ENCODE data around the gene RAB3IP.

DNA sequence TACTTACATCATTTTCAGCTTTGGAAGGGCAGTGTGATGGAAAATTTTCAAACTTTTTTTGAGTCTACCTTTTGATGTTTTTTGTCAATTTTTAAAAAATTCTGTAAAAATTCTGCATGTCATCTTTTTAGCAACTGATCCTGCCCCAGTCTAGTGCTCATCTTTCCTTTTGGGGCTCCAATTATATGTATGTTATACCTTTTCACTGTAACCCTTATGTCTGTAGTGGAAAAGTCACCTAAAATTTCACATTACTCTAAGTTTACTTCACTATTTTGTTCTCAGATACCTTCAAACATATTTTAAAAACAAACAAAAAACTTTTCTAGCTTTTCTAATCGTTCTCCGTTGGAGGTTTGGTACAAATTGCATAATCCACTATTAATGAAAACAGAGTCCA, 53.9 kb downstream of the RAB3IP start:
- TF ChIP-seq, protein P1, sequence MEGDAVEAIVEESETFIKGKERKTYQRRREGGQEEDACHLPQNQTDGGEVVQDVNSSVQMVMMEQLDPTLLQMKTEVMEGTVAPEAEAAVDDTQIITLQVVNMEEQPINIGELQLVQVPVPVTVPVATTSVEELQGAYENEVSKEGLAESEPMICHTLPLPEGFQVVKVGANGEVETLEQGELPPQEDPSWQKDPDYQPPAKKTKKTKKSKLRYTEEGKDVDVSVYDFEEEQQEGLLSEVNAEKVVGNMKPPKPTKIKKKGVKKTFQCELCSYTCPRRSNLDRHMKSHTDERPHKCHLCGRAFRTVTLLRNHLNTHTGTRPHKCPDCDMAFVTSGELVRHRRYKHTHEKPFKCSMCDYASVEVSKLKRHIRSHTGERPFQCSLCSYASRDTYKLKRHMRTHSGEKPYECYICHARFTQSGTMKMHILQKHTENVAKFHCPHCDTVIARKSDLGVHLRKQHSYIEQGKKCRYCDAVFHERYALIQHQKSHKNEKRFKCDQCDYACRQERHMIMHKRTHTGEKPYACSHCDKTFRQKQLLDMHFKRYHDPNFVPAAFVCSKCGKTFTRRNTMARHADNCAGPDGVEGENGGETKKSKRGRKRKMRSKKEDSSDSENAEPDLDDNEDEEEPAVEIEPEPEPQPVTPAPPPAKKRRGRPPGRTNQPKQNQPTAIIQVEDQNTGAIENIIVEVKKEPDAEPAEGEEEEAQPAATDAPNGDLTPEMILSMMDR (IDR thresholded peaks at IDR 0.05) = no peak
- TF ChIP-seq POLR2A (IDR thresholded peaks at IDR 0.05) = no peak

All from esophagus squamous epithelium (tissue), 4 donors.